ENCODE results near the gene LHX2.
A peak's percentile ranks its signal among the peaks of the same experiment; 100 is the strongest.

The LHX2 gene

DNA sequence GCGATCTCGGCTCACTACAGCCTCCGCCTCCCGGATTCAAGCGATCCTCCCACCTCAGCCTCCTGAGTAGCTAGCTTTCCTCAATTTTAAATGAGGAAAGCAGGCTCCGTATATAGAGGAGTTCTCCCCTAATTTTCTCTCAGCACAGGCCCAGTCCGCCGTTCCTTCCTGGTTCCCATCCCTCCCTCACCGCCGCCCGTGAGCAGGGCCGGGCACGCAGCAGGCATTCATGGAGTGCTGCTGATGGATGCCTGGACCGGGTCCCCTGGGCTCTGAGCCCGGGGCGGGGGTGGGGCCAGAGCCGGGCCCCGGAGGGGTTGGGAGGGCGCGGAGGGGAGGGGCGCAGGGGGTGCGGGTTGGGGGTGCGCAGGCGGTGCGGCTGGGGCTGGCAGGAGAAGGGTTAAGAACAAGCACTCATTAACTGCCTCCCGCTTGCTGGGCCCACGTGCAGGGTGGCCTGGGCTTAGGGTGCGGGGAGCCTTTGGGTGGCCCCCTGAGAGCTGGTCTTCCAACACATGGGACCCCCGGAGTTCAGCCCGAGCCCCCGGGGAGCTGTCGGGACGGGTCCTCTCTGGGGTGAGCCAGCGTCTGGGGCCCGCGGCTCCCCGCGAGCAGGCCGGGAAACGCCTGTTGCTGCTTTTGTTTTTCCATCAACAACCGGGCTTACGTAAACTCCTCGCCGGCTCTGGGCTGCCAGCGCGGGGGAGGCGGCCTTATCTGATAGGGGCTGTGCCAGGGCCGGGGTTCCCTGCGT, 33.7 kb downstream of the LHX2 start:
- no peak for DNase-seq
- in situ Hi-C loops (cut with HindIII; ENCODE audit: low pct_ligation_motif_present, low pct_unique_long_range_greater_than_20kb, low sequenced_read_pairs): no loop called here

- no peak for DNase-seq
- in situ Hi-C loops (cut with HindIII; ENCODE audit: low pct_ligation_motif_present, low pct_unique_long_range_greater_than_20kb, low sequenced_read_pairs): no loop called here
These were observed 34.2 kb downstream of the LHX2 start for GRCh38 chr9:124045830-124046177.

DNA sequence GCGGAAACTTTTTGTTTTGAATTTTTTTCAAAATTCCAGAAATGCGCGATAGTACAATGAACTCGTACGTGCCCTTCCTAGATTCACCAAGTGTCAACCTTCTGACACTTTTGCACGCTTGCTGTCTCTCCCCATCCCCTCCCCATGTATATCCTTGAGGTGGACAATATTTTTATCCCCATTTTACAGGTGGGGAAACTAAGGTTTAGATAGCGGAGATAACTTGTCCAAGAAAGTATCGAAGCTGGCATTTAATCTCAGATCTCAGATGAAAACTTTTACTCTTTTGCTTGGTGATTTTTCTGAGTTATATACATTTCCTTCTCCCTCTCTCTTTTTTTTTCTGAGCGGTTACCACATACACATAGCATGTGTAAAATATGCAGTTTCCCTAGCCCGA, 34.6 kb downstream of the LHX2 start:
- no peak for DNase-seq
- in situ Hi-C loops (cut with HindIII; ENCODE audit: low pct_ligation_motif_present, low pct_unique_long_range_greater_than_20kb, low sequenced_read_pairs): no loop called here

DNA sequence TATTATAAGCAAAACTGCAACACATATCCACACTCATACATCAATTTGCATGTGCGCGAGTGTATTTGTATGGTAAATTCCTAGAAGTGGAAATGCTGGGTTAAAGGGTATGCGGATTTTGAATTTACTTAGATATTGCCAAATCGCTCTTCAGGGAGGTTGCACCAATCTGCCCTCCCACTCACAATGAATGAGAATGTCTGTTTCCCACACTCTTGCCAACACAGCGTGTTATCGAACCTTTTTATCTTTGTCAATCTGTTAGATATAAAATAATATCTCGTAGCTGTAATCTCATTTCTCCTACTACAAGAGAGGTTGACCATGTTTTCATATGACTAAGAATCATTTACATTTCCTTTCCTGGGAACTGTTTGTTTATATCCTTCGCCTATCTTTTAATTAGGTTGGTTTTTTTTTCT, 35.7 kb downstream of the LHX2 start:
- in situ Hi-C loops (cut with HindIII; ENCODE audit: low pct_ligation_motif_present, low pct_unique_long_range_greater_than_20kb, low sequenced_read_pairs): no loop called here
- no peak for DNase-seq

DNA sequence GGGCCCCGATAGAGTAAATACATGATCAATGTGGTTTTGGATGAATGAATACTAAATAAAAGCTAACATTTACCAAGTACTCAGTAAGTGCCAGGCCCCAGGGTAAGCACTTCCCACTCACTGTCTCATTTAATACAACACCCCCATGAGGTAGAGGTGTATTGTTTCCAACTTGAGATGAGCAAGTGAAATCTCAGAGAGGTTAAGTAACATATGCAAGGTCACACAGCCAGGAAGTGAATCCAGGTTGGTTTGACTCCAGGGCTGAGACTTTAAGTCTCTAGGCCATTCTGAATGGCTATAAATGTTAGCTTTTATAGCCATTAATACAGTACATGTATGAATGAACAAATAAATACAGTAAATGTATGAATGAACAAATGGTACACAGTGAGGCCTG, 39.4 kb downstream of the LHX2 start:
- in situ Hi-C loops (cut with HindIII; ENCODE audit: low pct_ligation_motif_present, low pct_unique_long_range_greater_than_20kb, low sequenced_read_pairs): no loop called here

DNA sequence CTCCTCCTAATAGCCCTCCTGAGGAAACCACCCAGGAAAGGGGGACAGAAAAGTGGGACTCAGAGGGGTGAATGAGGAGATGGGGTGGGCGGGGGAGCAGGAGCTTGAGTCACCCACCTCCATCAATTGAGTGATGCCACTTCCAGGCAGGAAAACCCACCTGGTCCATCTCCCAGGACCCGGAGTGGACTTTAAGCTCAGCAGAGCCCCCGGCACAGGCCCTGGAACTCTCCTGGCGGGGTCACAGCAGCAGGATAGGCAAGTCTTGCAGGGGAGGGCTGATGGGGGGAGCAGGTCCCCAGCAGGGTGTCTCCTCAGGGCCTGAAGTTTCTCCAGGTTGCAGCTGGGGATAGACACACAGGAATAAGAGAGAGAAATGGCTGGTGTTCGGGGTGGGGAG, 40.8 kb downstream of the LHX2 start:
- DNase-seq: no peak
- in situ Hi-C loops (cut with HindIII; ENCODE audit: low pct_ligation_motif_present, low pct_unique_long_range_greater_than_20kb, low sequenced_read_pairs): no loop called here

More for the DNA sequence above, 39.4 kb downstream of the LHX2 start:
- DNase-seq: no peak

- in situ Hi-C loops (cut with HindIII; ENCODE audit: low pct_ligation_motif_present, low pct_unique_long_range_greater_than_20kb, low sequenced_read_pairs): no loop called here
- DNase-seq: peak; percentile 75
These were observed 43.1 kb downstream of the LHX2 start for GRCh38 chr9:124054582-124055227.

- DNase-seq: no peak
- in situ Hi-C loops (cut with HindIII; ENCODE audit: low pct_ligation_motif_present, low pct_unique_long_range_greater_than_20kb, low sequenced_read_pairs): no loop called here
These were observed 49.5 kb downstream of the LHX2 start for GRCh38 chr9:124060844-124061605.

- no peak for DNase-seq
- in situ Hi-C loops (cut with HindIII; ENCODE audit: low pct_ligation_motif_present, low pct_unique_long_range_greater_than_20kb, low sequenced_read_pairs): no loop called here
These were observed 50.6 kb downstream of the LHX2 start for GRCh38 chr9:124062172-124062571.

DNA sequence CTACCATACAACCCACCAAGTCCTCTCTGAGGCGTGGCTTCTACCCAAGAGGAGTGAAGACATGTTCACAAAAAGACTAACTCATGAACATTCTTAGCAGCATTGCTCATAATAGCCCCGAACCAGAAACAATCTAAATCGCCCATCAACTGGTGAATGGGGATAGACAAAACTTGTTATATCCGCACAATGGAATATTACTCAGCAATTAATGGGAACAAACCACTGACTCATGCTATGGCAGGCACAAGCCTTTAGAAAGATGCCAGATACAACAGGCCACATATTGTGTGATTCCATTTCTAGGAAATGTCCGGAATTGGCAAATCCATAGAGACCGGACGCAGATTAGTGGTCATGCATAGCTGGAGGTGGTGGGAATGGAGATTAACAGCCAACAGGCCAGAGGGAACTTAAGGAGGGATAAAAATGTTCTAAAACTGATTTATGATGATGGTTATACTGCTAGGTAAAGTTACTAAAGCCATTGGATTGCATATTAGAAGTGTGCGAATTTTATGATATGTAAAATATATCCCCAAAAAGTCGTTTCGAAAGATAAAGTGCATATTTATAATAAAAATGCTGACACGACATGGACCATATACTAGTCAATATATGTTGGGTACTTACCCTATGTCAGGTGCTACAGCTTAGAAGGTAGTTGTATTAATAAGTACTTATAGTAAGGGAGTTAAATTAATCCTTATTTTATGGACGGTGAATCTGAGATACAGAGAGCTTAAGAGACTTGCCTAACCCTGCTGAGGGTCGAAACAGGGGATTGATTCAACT, 55.4 kb downstream of the LHX2 start:
- in situ Hi-C loops (cut with HindIII; ENCODE audit: low pct_ligation_motif_present, low pct_unique_long_range_greater_than_20kb, low sequenced_read_pairs): no loop called here
- no peak for DNase-seq

- no peak for DNase-seq
- in situ Hi-C loops (cut with HindIII; ENCODE audit: low pct_ligation_motif_present, low pct_unique_long_range_greater_than_20kb, low sequenced_read_pairs): no loop called here
These were observed 56.7 kb downstream of the LHX2 start for GRCh38 chr9:124068251-124068650.

DNA sequence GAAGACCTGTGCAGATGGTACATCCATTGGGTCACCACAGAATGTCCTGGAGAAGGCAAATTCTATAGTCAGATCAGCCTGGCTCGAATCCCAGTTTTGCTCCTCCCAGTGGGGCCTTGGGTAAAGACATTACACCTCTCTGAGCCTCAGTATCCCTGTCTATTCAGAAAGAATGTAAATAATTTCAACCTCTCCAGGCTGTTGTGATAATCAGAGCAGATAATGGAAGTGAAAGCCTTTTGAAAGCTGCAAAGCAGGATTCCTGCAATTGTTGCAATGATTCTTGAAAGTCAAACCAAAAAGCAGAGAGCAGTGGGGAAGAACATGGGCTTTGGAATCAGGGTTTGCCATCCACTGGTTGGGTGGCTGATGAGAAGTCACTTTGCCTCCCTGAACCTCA, 63.2 kb downstream of the LHX2 start:
- in situ Hi-C loops (cut with HindIII; ENCODE audit: low pct_ligation_motif_present, low pct_unique_long_range_greater_than_20kb, low sequenced_read_pairs): no loop called here
- DNase-seq: no peak

DNA sequence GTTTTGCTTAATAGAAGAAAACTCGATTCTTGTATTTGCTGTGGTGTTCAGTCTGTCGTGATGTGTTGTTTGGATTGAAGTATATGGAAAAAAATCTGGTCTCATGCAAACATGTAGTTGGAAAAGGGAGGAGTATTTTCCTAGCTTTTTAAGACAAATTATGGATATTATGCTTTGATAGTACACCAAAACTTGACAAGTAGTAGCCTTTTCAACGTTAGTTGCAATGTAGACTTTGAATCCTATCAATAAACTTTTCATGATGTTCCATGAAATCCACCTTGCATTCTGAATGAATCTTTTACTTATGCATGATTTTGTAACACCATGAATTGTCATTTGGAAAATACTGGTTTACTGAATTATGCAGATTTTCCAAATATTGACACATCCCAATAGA, 64.2 kb downstream of the LHX2 start:
- in situ Hi-C loops (cut with HindIII; ENCODE audit: low pct_ligation_motif_present, low pct_unique_long_range_greater_than_20kb, low sequenced_read_pairs): no loop called here
- no peak for DNase-seq

GRCh38 chr9:124077915-124078572, 66.5 kb downstream of the LHX2 start:
- DNase-seq: peak; percentile 42
- in situ Hi-C loops (cut with HindIII; ENCODE audit: low pct_ligation_motif_present, low pct_unique_long_range_greater_than_20kb, low sequenced_read_pairs): no loop called here

GRCh38 chr9:124078641-124079040, 67.1 kb downstream of the LHX2 start:
- in situ Hi-C loops (cut with HindIII; ENCODE audit: low pct_ligation_motif_present, low pct_unique_long_range_greater_than_20kb, low sequenced_read_pairs): no loop called here
- DNase-seq: peak; percentile 75

DNA sequence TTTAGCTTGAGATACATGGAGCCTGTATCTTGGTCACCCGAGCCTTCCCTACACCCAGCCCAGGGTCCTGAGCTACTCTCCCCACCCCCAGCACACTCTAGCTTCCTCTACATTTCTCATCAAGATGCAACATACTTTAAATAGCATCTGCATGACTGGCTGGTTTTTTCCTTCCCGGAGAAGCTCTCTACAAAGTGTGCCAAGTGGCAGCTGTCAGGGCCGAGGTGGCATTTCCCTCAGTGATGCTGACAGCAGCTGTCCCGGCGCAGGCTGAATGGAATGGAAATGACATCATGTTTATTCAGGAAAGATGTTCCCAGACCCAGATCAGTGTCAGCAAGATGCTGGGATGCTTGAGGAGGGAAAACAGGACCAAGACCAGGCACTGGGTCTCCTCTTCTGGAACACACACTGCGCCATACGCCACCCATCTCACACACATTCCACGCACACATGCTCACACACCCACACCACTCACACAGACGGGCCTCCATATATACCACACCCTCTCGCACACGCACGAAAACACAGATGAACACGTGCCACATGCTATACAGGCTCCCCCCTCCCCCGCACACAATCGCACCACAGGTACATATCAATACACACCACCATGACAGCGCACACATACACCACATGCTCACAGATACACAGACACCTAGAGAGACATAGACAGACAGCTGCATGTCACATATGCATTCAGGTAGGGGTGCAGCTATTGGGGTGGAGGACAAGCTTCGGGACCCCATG, 67.8 kb downstream of the LHX2 start:
- DNase-seq: peak; percentile 80
- in situ Hi-C loops (cut with HindIII; ENCODE audit: low pct_ligation_motif_present, low pct_unique_long_range_greater_than_20kb, low sequenced_read_pairs): no loop called here

- in situ Hi-C loops (cut with HindIII; ENCODE audit: low pct_ligation_motif_present, low pct_unique_long_range_greater_than_20kb, low sequenced_read_pairs): no loop called here
- no peak for DNase-seq
These were observed 71.1 kb downstream of the LHX2 start for GRCh38 chr9:124082622-124083021.

All from ACHN (cell line).